GM15510 (cell line): ENCODE measurements around the gene RRBP1.

ENCODE experiments used
- POLR2A ChIP-seq: IDR thresholded peaks from 3 replicates; pipeline ENCODE4 v1.6.1; 2011; ENCODE audit warnings: borderline replicate concordance; ENCODE audit not compliant: insufficient read length; ENCODE audit errors: extremely low read depth

The RRBP1 gene

GRCh38 chr20:17595856-17596255 lies 86.2 kb downstream of the RRBP1 start:
- TF ChIP-seq POLR2A, result no peak

GRCh38 chr20:17594443-17594842 lies 87.6 kb downstream of the RRBP1 start:
- no peak for TF ChIP-seq POLR2A

- TF ChIP-seq POLR2A, result no peak
Observed at GRCh38 chr20:17593902-17594301, 88.1 kb downstream of the RRBP1 start.

- no peak for TF ChIP-seq POLR2A
Observed at GRCh38 chr20:17590245-17590644, 91.8 kb downstream of the RRBP1 start.

- TF ChIP-seq POLR2A, result no peak
Observed at GRCh38 chr20:17589161-17589834, 92.7 kb downstream of the RRBP1 start.

- TF ChIP-seq POLR2A, result no peak
Observed at GRCh38 chr20:17587824-17588223, 94.2 kb downstream of the RRBP1 start.

- no peak for TF ChIP-seq POLR2A
Observed at GRCh38 chr20:17587148-17587547, 94.9 kb downstream of the RRBP1 start.

- TF ChIP-seq POLR2A, result no peak
Observed at GRCh38 chr20:17586250-17586649, 95.8 kb downstream of the RRBP1 start.

- no peak for TF ChIP-seq POLR2A
Observed at GRCh38 chr20:17584689-17585088, 97.4 kb downstream of the RRBP1 start.

GRCh38 chr20:17583126-17583525 lies 98.9 kb downstream of the RRBP1 start:
- TF ChIP-seq POLR2A, result no peak

GRCh38 chr20:17580895-17581294 lies 101.1 kb downstream of the RRBP1 start:
- no peak for TF ChIP-seq POLR2A

- no peak for TF ChIP-seq POLR2A
Observed at GRCh38 chr20:17579369-17580039, 102.5 kb downstream of the RRBP1 start.

GRCh38 chr20:17576215-17576614 lies 105.8 kb downstream of the RRBP1 start:
- no peak for TF ChIP-seq POLR2A

- no peak for TF ChIP-seq POLR2A
Observed at GRCh38 chr20:17573463-17573862, 108.6 kb downstream of the RRBP1 start.

- no peak for TF ChIP-seq POLR2A
Observed at GRCh38 chr20:17572034-17572638, 109.9 kb downstream of the RRBP1 start.

- TF ChIP-seq POLR2A, result no peak
Observed at GRCh38 chr20:17571153-17571527, 110.9 kb downstream of the RRBP1 start.

- no peak for TF ChIP-seq POLR2A
Observed at GRCh38 chr20:17570347-17571152, 111.5 kb downstream of the RRBP1 start.
